WTC11 (cell line): ENCODE measurements around the gene RNASE11. TPM values are rescaled to one million over a fixed set of nuclear protein-coding genes. Genes with fewer than 3 reads are reported as not detected.

Source experiments
- ATAC-seq: fragments of 200-7000 bp; cut with Tn5 transposase; 2 replicates; pipeline ENCODE4 v1.10.0; 2021; ENCODE audit warnings: mild to moderate bottlenecking, moderate library complexity
- CTCF ChIA-PET: fragments of 300-600 bp; sonication (Branson Sonifier 250); formaldehyde crosslinking; loops from one replicate; lab custom pipeline; 2021; ENCODE audit warnings: antibody characterized with exemption; lab: Charles Lee
- POLR2A ChIA-PET: fragments of 350-600 bp; sonication (Branson Sonifier 250); formaldehyde crosslinking; loops from one replicate; lab custom pipeline; 2021; ENCODE audit warnings: antibody characterized with exemption; lab: Charles Lee
- DNase-seq: peaks from one replicate; pipeline ENCODE4 v3.0.0; 2021; ENCODE audit warnings: low spot score
- H3K27ac Mint-ChIP-seq: 2 replicates; pipeline ENCODE4 v1.8.0; 2021; ENCODE audit warnings: mixed read lengths
- H3K27me3 Mint-ChIP-seq: 2 replicates; pipeline ENCODE4 v1.8.0; 2021; ENCODE audit warnings: low read depth, mild to moderate bottlenecking, moderate library complexity, mixed read lengths
- H3K36me3 Mint-ChIP-seq: 2 replicates; pipeline ENCODE4 v1.8.0; 2021; ENCODE audit warnings: mixed read lengths
- H3K4me1 Mint-ChIP-seq: 2 replicates; pipeline ENCODE4 v1.8.0; 2022; ENCODE audit warnings: mixed read lengths
- H3K4me3 Mint-ChIP-seq: 2 replicates; pipeline ENCODE4 v1.8.0; 2021; ENCODE audit warnings: mild to moderate bottlenecking, moderate library complexity, mixed read lengths
- H3K9me3 Mint-ChIP-seq: 2 replicates; pipeline ENCODE4 v1.8.0; 2021; ENCODE audit warnings: mixed read lengths
- CBFB ChIP-seq: sonication (generic); formaldehyde crosslinking; IDR thresholded peaks from 2 replicates; pipeline ENCODE4 v1.8.1; 2022; ENCODE audit warnings: mild to moderate bottlenecking, low read depth, missing genetic modification reagents
- FOXJ3 ChIP-seq: sonication (generic); formaldehyde crosslinking; IDR thresholded peaks from 2 replicates; pipeline ENCODE4 v1.9.0; 2021; ENCODE audit warnings: missing genetic modification reagents, mild to moderate bottlenecking, borderline replicate concordance
- HMGXB4 ChIP-seq: sonication (generic); formaldehyde crosslinking; IDR thresholded peaks from 2 replicates; pipeline ENCODE4 v1.8.1; 2023; ENCODE audit warnings: mild to moderate bottlenecking, moderate library complexity, missing genetic modification reagents
- KAT7 ChIP-seq: sonication (generic); formaldehyde crosslinking; IDR thresholded peaks from 2 replicates; pipeline ENCODE4 v1.8.1; 2023; ENCODE audit warnings: missing genetic modification reagents, mild to moderate bottlenecking, borderline replicate concordance
- PRRX2 ChIP-seq: fragments of 250-450 bp; sonication (Bioruptor Pico); IDR thresholded peaks from 2 replicates; pipeline ENCODE4 v1.8.0; 2021; ENCODE audit warnings: mild to moderate bottlenecking
- RORB ChIP-seq: fragments of 250-450 bp; sonication (Bioruptor Pico); IDR thresholded peaks from 2 replicates; pipeline ENCODE4 v1.9.0; 2021; ENCODE audit warnings: mild to moderate bottlenecking
- SP1 ChIP-seq: sonication (generic); formaldehyde crosslinking; conservative IDR thresholded peaks from 2 replicates; pipeline ENCODE4 v1.8.1; 2022; ENCODE audit warnings: missing genetic modification reagents
- STAT6 ChIP-seq: sonication (generic); formaldehyde crosslinking; conservative IDR thresholded peaks from 2 replicates; pipeline ENCODE4 v1.8.1; 2023; ENCODE audit warnings: mild to moderate bottlenecking, low read depth, missing genetic modification reagents, moderate library complexity
- ZNF317 ChIP-seq: sonication (generic); formaldehyde crosslinking; IDR thresholded peaks from 2 replicates; pipeline ENCODE4 v1.8.1; 2023; ENCODE audit warnings: low read depth, mild to moderate bottlenecking, moderate library complexity, missing genetic modification reagents, borderline replicate concordance
- ZNF396 ChIP-seq: fragments of 250-450 bp; sonication (Bioruptor Pico); IDR thresholded peaks from 2 replicates; pipeline ENCODE4 v1.8.0; 2021; ENCODE audit warnings: mild to moderate bottlenecking, moderate library complexity, borderline replicate concordance
- ZSCAN18 ChIP-seq: fragments of 250-450 bp; sonication (Bioruptor Pico); IDR thresholded peaks from 2 replicates; pipeline ENCODE4 v2.1.2; 2022; ENCODE audit warnings: mild to moderate bottlenecking, moderate library complexity
- total RNA-seq: library from RNA; stranded (reverse); gene quantifications from 3 replicates; pipeline ENCODE4 v1.2.3, GENCODE V29; 2021
- TF ChIP-seq, protein P1 (sequence below): fragments of 250-450 bp; sonication (Bioruptor Pico); IDR thresholded peaks from 2 replicates; pipeline ENCODE4 v1.9.0; 2021; ENCODE audit warnings: mild to moderate bottlenecking, borderline replicate concordance
- TF ChIP-seq, protein P2 (sequence below): fragments of 250-450 bp; sonication (Bioruptor Pico); IDR thresholded peaks from 2 replicates; pipeline ENCODE4 v1.8.0; 2021; ENCODE audit warnings: mild to moderate bottlenecking
- TF ChIP-seq, protein P3 (sequence below): sonication (generic); formaldehyde crosslinking; IDR thresholded peaks from 2 replicates; pipeline ENCODE4 v1.8.1; 2023; ENCODE audit warnings: mild to moderate bottlenecking, missing genetic modification reagents, moderate library complexity
- TF ChIP-seq, protein P4 (sequence below): sonication (generic); formaldehyde crosslinking; IDR thresholded peaks from 2 replicates; pipeline ENCODE4 v1.8.0; 2022; ENCODE audit warnings: mild to moderate bottlenecking, missing genetic modification reagents

Gene RNASE11
- total RNA-seq, 1 experiment from 2014 or later, result not detected

GRCh38 chr14:20606902-20607242 lies 19.1 kb upstream of the RNASE11 start:
- Mint-ChIP-seq H3K4me3 (no peak overlapping the region), H3K4me1 (peaks cover 11% of the 10 kb centered on the region), H3K27ac (no peak overlapping the region; the same call in 1 of the 2 replicates), H3K9me3 (no peaks in the 10 kb centered on the region), H3K27me3 (no peaks in the 10 kb centered on the region), H3K36me3 (no peaks in the 10 kb centered on the region)
- ATAC-seq (no peak), DNase-seq (no peak)
- TF ChIP-seq, protein P1, sequence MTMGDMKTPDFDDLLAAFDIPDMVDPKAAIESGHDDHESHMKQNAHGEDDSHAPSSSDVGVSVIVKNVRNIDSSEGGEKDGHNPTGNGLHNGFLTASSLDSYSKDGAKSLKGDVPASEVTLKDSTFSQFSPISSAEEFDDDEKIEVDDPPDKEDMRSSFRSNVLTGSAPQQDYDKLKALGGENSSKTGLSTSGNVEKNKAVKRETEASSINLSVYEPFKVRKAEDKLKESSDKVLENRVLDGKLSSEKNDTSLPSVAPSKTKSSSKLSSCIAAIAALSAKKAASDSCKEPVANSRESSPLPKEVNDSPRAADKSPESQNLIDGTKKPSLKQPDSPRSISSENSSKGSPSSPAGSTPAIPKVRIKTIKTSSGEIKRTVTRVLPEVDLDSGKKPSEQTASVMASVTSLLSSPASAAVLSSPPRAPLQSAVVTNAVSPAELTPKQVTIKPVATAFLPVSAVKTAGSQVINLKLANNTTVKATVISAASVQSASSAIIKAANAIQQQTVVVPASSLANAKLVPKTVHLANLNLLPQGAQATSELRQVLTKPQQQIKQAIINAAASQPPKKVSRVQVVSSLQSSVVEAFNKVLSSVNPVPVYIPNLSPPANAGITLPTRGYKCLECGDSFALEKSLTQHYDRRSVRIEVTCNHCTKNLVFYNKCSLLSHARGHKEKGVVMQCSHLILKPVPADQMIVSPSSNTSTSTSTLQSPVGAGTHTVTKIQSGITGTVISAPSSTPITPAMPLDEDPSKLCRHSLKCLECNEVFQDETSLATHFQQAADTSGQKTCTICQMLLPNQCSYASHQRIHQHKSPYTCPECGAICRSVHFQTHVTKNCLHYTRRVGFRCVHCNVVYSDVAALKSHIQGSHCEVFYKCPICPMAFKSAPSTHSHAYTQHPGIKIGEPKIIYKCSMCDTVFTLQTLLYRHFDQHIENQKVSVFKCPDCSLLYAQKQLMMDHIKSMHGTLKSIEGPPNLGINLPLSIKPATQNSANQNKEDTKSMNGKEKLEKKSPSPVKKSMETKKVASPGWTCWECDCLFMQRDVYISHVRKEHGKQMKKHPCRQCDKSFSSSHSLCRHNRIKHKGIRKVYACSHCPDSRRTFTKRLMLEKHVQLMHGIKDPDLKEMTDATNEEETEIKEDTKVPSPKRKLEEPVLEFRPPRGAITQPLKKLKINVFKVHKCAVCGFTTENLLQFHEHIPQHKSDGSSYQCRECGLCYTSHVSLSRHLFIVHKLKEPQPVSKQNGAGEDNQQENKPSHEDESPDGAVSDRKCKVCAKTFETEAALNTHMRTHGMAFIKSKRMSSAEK (CRISPR knock-in tag), result no peak
- TF ChIP-seq, protein P2, sequence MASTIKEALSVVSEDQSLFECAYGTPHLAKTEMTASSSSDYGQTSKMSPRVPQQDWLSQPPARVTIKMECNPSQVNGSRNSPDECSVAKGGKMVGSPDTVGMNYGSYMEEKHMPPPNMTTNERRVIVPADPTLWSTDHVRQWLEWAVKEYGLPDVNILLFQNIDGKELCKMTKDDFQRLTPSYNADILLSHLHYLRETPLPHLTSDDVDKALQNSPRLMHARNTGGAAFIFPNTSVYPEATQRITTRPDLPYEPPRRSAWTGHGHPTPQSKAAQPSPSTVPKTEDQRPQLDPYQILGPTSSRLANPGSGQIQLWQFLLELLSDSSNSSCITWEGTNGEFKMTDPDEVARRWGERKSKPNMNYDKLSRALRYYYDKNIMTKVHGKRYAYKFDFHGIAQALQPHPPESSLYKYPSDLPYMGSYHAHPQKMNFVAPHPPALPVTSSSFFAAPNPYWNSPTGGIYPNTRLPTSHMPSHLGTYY (CRISPR knock-in tag), result no peak
- ChIA-PET CTCF (interaction anchor here (0.6 to 5.2 kb wide), 25 partner anchors 10 to 277 kb away, joined by 3 to 64 read pairs (median 4); partner anchors contain the start of genes APEX1, PARP2, PIP4P1 and PNP), POLR2A (interaction anchor here (1.1 to 1.3 kb wide), 3 partner anchors 50 to 264 kb away, joined by 3 read pairs; partner anchors contain the start of gene PARP2)

- peak; percentile 67 for DNase-seq
- POLR2A ChIA-PET, result interaction anchor here (1.1 to 1.3 kb wide), 3 partner anchors 51 to 263 kb away, joined by 3 read pairs; partner anchors contain the start of gene PARP2
- ATAC-seq, result peak; percentile 66
- no peak overlapping the region for H3K27ac Mint-ChIP-seq
- no peaks in the 10 kb centered on the region for H3K9me3 Mint-ChIP-seq
- H3K4me1 Mint-ChIP-seq, result peaks cover 11% of the 10 kb centered on the region
- CTCF ChIA-PET, result interaction anchor here (0.6 to 5.2 kb wide), 25 partner anchors 9 to 277 kb away, joined by 3 to 64 read pairs (median 4); partner anchors contain the start of genes APEX1, PARP2, PIP4P1 and PNP
- no peak overlapping the region for H3K4me3 Mint-ChIP-seq
- no peaks in the 10 kb centered on the region for H3K36me3 Mint-ChIP-seq
- H3K27me3 Mint-ChIP-seq, result no peaks in the 10 kb centered on the region
- TF ChIP-seq ZSCAN18, result no peak
- no peak for TF ChIP-seq CBFB (CRISPR knock-in tag)
- no peak for TF ChIP-seq PRRX2 (CRISPR knock-in tag)
- no peak for TF ChIP-seq KAT7 (CRISPR knock-in tag)
- no peak for TF ChIP-seq FOXJ3 (CRISPR knock-in tag)
- TF ChIP-seq, protein P3, sequence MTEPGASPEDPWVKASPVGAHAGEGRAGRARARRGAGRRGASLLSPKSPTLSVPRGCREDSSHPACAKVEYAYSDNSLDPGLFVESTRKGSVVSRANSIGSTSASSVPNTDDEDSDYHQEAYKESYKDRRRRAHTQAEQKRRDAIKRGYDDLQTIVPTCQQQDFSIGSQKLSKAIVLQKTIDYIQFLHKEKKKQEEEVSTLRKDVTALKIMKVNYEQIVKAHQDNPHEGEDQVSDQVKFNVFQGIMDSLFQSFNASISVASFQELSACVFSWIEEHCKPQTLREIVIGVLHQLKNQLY (CRISPR knock-in tag), result no peak
- TF ChIP-seq ZNF396, result no peak
- TF ChIP-seq RORB (CRISPR knock-in tag), result no peak
- TF ChIP-seq SP1, result no peak
- TF ChIP-seq STAT6 (CRISPR knock-in tag), result no peak
- TF ChIP-seq, protein P4, sequence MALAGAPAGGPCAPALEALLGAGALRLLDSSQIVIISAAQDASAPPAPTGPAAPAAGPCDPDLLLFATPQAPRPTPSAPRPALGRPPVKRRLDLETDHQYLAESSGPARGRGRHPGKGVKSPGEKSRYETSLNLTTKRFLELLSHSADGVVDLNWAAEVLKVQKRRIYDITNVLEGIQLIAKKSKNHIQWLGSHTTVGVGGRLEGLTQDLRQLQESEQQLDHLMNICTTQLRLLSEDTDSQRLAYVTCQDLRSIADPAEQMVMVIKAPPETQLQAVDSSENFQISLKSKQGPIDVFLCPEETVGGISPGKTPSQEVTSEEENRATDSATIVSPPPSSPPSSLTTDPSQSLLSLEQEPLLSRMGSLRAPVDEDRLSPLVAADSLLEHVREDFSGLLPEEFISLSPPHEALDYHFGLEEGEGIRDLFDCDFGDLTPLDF (CRISPR knock-in tag), result no peak
- TF ChIP-seq, protein P2 (CRISPR knock-in tag), result no peak
- TF ChIP-seq HMGXB4, result no peak; the same call in 1 of the 2 replicates
- no peak for TF ChIP-seq ZNF317
These were observed 18.5 kb upstream of the RNASE11 start for GRCh38 chr14:20606190-20606901.
